HEK293 (cell line): ENCODE data around the gene TEF.

Experiments
- CTCF ChIA-PET: fragments of 350-600 bp; formaldehyde crosslinking; extraction: SDS; loops from one replicate; lab custom pipeline; 2021; ENCODE audit warnings: antibody characterized with exemption; lab: Yijun Ruan, JAX
- POLR2A ChIA-PET: fragments of 300-600 bp; formaldehyde crosslinking; extraction: SDS; loops from one replicate; lab custom pipeline; 2020; ENCODE audit warnings: antibody characterized with exemption, inconsistent platforms; lab: Yijun Ruan, JAX
- H3K27ac ChIP-seq: fragments of 200-500 bp; sonication (Bioruptor generic); 2 replicates; pipeline ENCODE4 v1.5.1; 2014; ENCODE audit warnings: low read depth, low read length, control low read depth, inconsistent platforms; ENCODE audit errors: extremely low read depth
- H3K36me3 ChIP-seq, 2 experiments: fragments of 200-500 bp in 1 of 2; sonication (Bioruptor generic) in 1 of 2; 1 replicate in 1 of 2; 2 replicates in 1 of 2; pipeline ENCODE4 v1.5.1; 2014 to 2017; ENCODE audit warnings: inconsistent platforms in 2 of 2, low read length in 2 of 2; ENCODE audit not compliant: control insufficient read depth in 2 of 2, insufficient read depth in 1 of 2
- H3K4me1 ChIP-seq: fragments of 200-500 bp; sonication (Bioruptor generic); 2 replicates; pipeline ENCODE4 v1.5.1; 2014; ENCODE audit warnings: mild to moderate bottlenecking, low read length, inconsistent platforms; ENCODE audit not compliant: control insufficient read depth, insufficient read depth
- H3K4me3 ChIP-seq: 2 replicates; pipeline ENCODE4 v1.5.1; 2011; ENCODE audit warnings: low read depth, mild to moderate bottlenecking, control low read depth, low read length, moderate library complexity
- H3K9me3 ChIP-seq: fragments of 200-500 bp; sonication (Bioruptor generic); 2 replicates; pipeline ENCODE4 v1.5.1; 2014; ENCODE audit warnings: low read depth, low read length, inconsistent platforms; ENCODE audit not compliant: control insufficient read depth, insufficient read depth
- BCL11A ChIP-seq: fragments of 450-650 bp; formaldehyde crosslinking; IDR thresholded peaks from 2 replicates; pipeline ENCODE4 v1.5.1; 2016; ENCODE audit warnings: low read depth, missing biosample characterization, missing genetic modification characterization
- HOXD13 ChIP-seq: sonication (generic); formaldehyde crosslinking; IDR thresholded peaks from 2 replicates; pipeline ENCODE4 v1.8.0; 2022; ENCODE audit warnings: missing genetic modification reagents, borderline replicate concordance
- IKZF3 ChIP-seq: fragments of 450-650 bp; IDR thresholded peaks from 2 replicates; pipeline ENCODE4 v1.5.0; 2018; ENCODE audit warnings: missing biosample characterization, mild to moderate bottlenecking, missing genetic modification characterization, moderate library complexity
- KLF1 ChIP-seq: fragments of 450-650 bp; formaldehyde crosslinking; IDR thresholded peaks from 2 replicates; pipeline ENCODE4 v1.5.1; 2016; ENCODE audit warnings: missing biosample characterization, missing genetic modification characterization
- KLF16 ChIP-seq: fragments of 450-650 bp; formaldehyde crosslinking; IDR thresholded peaks from 2 replicates; pipeline ENCODE4 v1.5.1; 2017; ENCODE audit warnings: missing biosample characterization, missing genetic modification characterization
- KLF17 ChIP-seq: fragments of 450-650 bp; formaldehyde crosslinking; IDR thresholded peaks from 2 replicates; pipeline ENCODE4 v1.5.1; 2016; ENCODE audit warnings: missing biosample characterization, missing genetic modification characterization
- KLF9 ChIP-seq: fragments of 450-650 bp; formaldehyde crosslinking; IDR thresholded peaks from 2 replicates; pipeline ENCODE4 v1.5.1; 2016; ENCODE audit warnings: missing biosample characterization, missing genetic modification characterization, low read depth
- OVOL3 ChIP-seq: fragments of 450-650 bp; formaldehyde crosslinking; IDR thresholded peaks from 2 replicates; pipeline ENCODE4 v1.5.1; 2016; ENCODE audit warnings: missing biosample characterization, missing genetic modification characterization
- PRDM2 ChIP-seq: fragments of 450-650 bp; formaldehyde crosslinking; IDR thresholded peaks from 2 replicates; pipeline ENCODE4 v1.5.1; 2016; ENCODE audit warnings: missing biosample characterization, missing genetic modification characterization, borderline replicate concordance
- TCF7L2 ChIP-seq: IDR thresholded peaks from 2 replicates; pipeline ENCODE4 v1.6.1; 2011; ENCODE audit warnings: low read depth, mild to moderate bottlenecking, inconsistent platforms, low read length, moderate library complexity, borderline replicate concordance
- WT1 ChIP-seq: fragments of 450-650 bp; formaldehyde crosslinking; IDR thresholded peaks from 2 replicates; pipeline ENCODE4 v1.5.1; 2016; ENCODE audit warnings: missing biosample characterization, missing genetic modification characterization
- YY2 ChIP-seq: fragments of 450-650 bp; formaldehyde crosslinking; IDR thresholded peaks from 2 replicates; pipeline ENCODE4 v1.5.1; 2016; ENCODE audit warnings: missing biosample characterization, missing genetic modification characterization
- ZBTB1 ChIP-seq: fragments of 450-650 bp; formaldehyde crosslinking; IDR thresholded peaks from 2 replicates; pipeline ENCODE4 v1.5.1; 2016; ENCODE audit warnings: missing biosample characterization, missing genetic modification characterization
- ZNF133 ChIP-seq: fragments of 450-650 bp; formaldehyde crosslinking; IDR thresholded peaks from 2 replicates; pipeline ENCODE4 v1.5.1; 2016; ENCODE audit warnings: missing biosample characterization, missing genetic modification characterization
- ZNF175 ChIP-seq: fragments of 450-650 bp; formaldehyde crosslinking; IDR thresholded peaks from 2 replicates; pipeline ENCODE4 v1.5.1; 2016; ENCODE audit warnings: missing biosample characterization, missing genetic modification characterization
- ZNF280D ChIP-seq: fragments of 450-650 bp; formaldehyde crosslinking; IDR thresholded peaks from 2 replicates; pipeline ENCODE4 v1.5.1; 2016; ENCODE audit warnings: missing biosample characterization, missing genetic modification characterization
- ZNF335 ChIP-seq: fragments of 450-650 bp; formaldehyde crosslinking; conservative IDR thresholded peaks from 2 replicates; pipeline ENCODE4 v1.5.1; 2016; ENCODE audit warnings: missing biosample characterization, missing genetic modification characterization
- ZNF362 ChIP-seq: fragments of 450-650 bp; formaldehyde crosslinking; IDR thresholded peaks from 2 replicates; pipeline ENCODE4 v1.5.1; 2016; ENCODE audit warnings: missing biosample characterization, missing genetic modification characterization
- ZNF623 ChIP-seq: fragments of 450-650 bp; formaldehyde crosslinking; IDR thresholded peaks from 2 replicates; pipeline ENCODE4 v1.5.1; 2016; ENCODE audit warnings: missing biosample characterization, missing genetic modification characterization
- ZSCAN23 ChIP-seq: fragments of 450-650 bp; formaldehyde crosslinking; IDR thresholded peaks from 2 replicates; pipeline ENCODE4 v1.5.1; 2016; ENCODE audit warnings: missing biosample characterization, missing genetic modification characterization

Gene TEF

GRCh38 chr22:41406410-41406809 lies 24.7 kb downstream of the TEF start (continued):
- TF ChIP-seq ZNF362 (tag by site-specific recombination): no peak
- TF ChIP-seq OVOL3 (tag by site-specific recombination): no peak
- no peak for TF ChIP-seq ZNF623
- TF ChIP-seq IKZF3: no peak
- TF ChIP-seq ZNF175 (tag by site-specific recombination): no peak
- no peak for TF ChIP-seq HOXD13 (CRISPR knock-in tag)
- no peak for TF ChIP-seq ZNF335 (tag by site-specific recombination)
- TF ChIP-seq KLF17 (tag by site-specific recombination): no peak
- TF ChIP-seq WT1 (tag by site-specific recombination): no peak

- ChIA-PET CTCF (interaction anchor here (0.7 to 11.6 kb wide), 2 partner anchors 110 to 132 kb away, joined by 3 to 301 read pairs; no protein-coding TSS in a partner anchor), POLR2A (no interaction called here)
Measured at GRCh38 chr22:41407433-41407832, 25.7 kb downstream of the TEF start.

More at GRCh38 chr22:41407433-41407832, 25.7 kb downstream of the TEF start:
- Histone ChIP-seq H3K4me3 (no peak overlapping the region), H3K36me3 (no peaks in the 10 kb centered on the region), H3K9me3 (no peaks in the 10 kb centered on the region), H3K27ac (no peak overlapping the region), H3K4me1 (no peaks in the 10 kb centered on the region)
- TF ChIP-seq ZNF280D (tag by site-specific recombination): no peak
- no peak for TF ChIP-seq TCF7L2
- TF ChIP-seq ZSCAN23: no peak
- TF ChIP-seq KLF9 (tag by site-specific recombination): no peak
- no peak for TF ChIP-seq KLF16 (tag by site-specific recombination)
- no peak for TF ChIP-seq BCL11A (tag by site-specific recombination)
- no peak for TF ChIP-seq ZBTB1 (tag by site-specific recombination)
- no peak for TF ChIP-seq YY2
- TF ChIP-seq KLF1 (tag by site-specific recombination): no peak
- TF ChIP-seq PRDM2 (tag by site-specific recombination): no peak
- no peak for TF ChIP-seq ZNF133 (tag by site-specific recombination)
